ENCODE results near the gene LPP. TPM values are rescaled to one million over a fixed set of nuclear protein-coding genes. Genes with fewer than 3 reads are reported as not detected.

The LPP gene
- total and polyA plus RNA-seq, 2 of the 13 experiments (the other 11 are each of a cell fraction or from before 2014, with no cell fraction given) = 19.2 to 29.9 TPM

DNA sequence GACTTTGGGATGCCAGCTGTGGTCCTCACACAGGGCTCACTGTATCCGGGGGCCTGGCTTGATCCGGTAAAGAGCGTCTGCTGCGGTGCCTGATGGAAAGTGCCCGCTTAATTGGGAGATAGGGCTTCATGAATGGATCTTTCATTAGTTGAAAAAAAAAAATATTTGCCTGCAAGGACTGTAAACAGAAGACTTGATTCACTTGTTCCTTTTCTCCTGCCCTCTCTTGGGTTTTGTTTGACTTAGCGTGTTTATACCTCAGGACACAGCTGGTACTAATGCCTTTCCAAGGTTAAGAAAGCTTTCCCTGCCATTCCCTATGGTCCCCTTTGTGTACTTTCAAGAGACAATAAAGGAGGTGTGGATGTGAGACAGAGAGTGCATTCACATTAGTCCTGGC lies 493.3 kb downstream of the LPP start (continued):
- TF ChIP-seq, protein P1, sequence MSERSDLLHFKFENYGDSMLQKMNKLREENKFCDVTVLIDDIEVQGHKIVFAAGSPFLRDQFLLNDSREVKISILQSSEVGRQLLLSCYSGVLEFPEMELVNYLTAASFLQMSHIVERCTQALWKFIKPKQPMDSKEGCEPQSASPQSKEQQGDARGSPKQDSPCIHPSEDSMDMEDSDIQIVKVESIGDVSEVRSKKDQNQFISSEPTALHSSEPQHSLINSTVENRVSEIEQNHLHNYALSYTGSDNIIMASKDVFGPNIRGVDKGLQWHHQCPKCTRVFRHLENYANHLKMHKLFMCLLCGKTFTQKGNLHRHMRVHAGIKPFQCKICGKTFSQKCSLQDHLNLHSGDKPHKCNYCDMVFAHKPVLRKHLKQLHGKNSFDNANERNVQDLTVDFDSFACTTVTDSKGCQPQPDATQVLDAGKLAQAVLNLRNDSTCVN (CRISPR knock-in tag; IDR thresholded peaks at IDR 0.05; ENCODE audit: borderline replicate concordance) = no peak
- TF ChIP-seq ELF4 (CRISPR knock-in tag; IDR thresholded peaks at IDR 0.05; ENCODE audit: borderline replicate concordance) (no peak), SP1 (IDR thresholded peaks at IDR 0.05) (no peak), SP1 (CRISPR knock-in tag; IDR thresholded peaks at IDR 0.05) (no peak), TRIM24 (CRISPR knock-in tag; IDR thresholded peaks at IDR 0.05) (no peak), ZNF432 (CRISPR knock-in tag; IDR thresholded peaks at IDR 0.05; ENCODE audit: borderline replicate concordance) (no peak), ZNF143 (CRISPR knock-in tag; IDR thresholded peaks at IDR 0.05) (no peak), ZSCAN25 (CRISPR knock-in tag; IDR thresholded peaks at IDR 0.05) (no peak), YEATS2 (CRISPR knock-in tag; IDR thresholded peaks at IDR 0.05; ENCODE audit: borderline replicate concordance) (no peak), ZKSCAN1 (IDR thresholded peaks at IDR 0.05; ENCODE audit: low read length) (no peak), RBM39 (IDR thresholded peaks at IDR 0.05; ENCODE audit: low read depth, low read length, poor library complexity, severe bottlenecking) (no peak), GATAD1 (CRISPR knock-in tag; IDR thresholded peaks at IDR 0.05) (no peak), KLF15 (CRISPR knock-in tag; IDR thresholded peaks at IDR 0.05; ENCODE audit: borderline replicate concordance) (no peak), DBP (CRISPR knock-in tag; IDR thresholded peaks at IDR 0.05; ENCODE audit: not compliant biosample characterization) (no peak), ZFAT (CRISPR knock-in tag; conservative IDR thresholded peaks at IDR 0.05) (no peak)
- TF ChIP-seq, protein P2, sequence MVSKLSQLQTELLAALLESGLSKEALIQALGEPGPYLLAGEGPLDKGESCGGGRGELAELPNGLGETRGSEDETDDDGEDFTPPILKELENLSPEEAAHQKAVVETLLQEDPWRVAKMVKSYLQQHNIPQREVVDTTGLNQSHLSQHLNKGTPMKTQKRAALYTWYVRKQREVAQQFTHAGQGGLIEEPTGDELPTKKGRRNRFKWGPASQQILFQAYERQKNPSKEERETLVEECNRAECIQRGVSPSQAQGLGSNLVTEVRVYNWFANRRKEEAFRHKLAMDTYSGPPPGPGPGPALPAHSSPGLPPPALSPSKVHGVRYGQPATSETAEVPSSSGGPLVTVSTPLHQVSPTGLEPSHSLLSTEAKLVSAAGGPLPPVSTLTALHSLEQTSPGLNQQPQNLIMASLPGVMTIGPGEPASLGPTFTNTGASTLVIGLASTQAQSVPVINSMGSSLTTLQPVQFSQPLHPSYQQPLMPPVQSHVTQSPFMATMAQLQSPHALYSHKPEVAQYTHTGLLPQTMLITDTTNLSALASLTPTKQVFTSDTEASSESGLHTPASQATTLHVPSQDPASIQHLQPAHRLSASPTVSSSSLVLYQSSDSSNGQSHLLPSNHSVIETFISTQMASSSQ (IDR thresholded peaks at IDR 0.05; ENCODE audit: low read depth) = no peak
- TF ChIP-seq, protein P2 (CRISPR knock-in tag; IDR thresholded peaks at IDR 0.05; ENCODE audit: borderline replicate concordance) = no peak
- TF ChIP-seq, protein P3, sequence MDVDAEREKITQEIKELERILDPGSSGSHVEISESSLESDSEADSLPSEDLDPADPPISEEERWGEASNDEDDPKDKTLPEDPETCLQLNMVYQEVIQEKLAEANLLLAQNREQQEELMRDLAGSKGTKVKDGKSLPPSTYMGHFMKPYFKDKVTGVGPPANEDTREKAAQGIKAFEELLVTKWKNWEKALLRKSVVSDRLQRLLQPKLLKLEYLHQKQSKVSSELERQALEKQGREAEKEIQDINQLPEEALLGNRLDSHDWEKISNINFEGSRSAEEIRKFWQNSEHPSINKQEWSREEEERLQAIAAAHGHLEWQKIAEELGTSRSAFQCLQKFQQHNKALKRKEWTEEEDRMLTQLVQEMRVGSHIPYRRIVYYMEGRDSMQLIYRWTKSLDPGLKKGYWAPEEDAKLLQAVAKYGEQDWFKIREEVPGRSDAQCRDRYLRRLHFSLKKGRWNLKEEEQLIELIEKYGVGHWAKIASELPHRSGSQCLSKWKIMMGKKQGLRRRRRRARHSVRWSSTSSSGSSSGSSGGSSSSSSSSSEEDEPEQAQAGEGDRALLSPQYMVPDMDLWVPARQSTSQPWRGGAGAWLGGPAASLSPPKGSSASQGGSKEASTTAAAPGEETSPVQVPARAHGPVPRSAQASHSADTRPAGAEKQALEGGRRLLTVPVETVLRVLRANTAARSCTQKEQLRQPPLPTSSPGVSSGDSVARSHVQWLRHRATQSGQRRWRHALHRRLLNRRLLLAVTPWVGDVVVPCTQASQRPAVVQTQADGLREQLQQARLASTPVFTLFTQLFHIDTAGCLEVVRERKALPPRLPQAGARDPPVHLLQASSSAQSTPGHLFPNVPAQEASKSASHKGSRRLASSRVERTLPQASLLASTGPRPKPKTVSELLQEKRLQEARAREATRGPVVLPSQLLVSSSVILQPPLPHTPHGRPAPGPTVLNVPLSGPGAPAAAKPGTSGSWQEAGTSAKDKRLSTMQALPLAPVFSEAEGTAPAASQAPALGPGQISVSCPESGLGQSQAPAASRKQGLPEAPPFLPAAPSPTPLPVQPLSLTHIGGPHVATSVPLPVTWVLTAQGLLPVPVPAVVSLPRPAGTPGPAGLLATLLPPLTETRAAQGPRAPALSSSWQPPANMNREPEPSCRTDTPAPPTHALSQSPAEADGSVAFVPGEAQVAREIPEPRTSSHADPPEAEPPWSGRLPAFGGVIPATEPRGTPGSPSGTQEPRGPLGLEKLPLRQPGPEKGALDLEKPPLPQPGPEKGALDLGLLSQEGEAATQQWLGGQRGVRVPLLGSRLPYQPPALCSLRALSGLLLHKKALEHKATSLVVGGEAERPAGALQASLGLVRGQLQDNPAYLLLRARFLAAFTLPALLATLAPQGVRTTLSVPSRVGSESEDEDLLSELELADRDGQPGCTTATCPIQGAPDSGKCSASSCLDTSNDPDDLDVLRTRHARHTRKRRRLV (CRISPR knock-in tag; IDR thresholded peaks at IDR 0.05) = no peak
- TF ChIP-seq, protein P4, sequence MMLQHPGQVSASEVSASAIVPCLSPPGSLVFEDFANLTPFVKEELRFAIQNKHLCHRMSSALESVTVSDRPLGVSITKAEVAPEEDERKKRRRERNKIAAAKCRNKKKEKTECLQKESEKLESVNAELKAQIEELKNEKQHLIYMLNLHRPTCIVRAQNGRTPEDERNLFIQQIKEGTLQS (CRISPR knock-in tag; IDR thresholded peaks at IDR 0.05) = no peak
